Measurements from ENCODE around the gene PRDM16. TPM values are rescaled to one million over a fixed set of nuclear protein-coding genes. Genes with fewer than 3 reads are reported as not detected.

PRDM16 gene
- total and polyA plus RNA-seq, 4 donors, result 0.05 to 0.67 (median 0.19) TPM

GRCh38 chr1:3320246-3321152 is 251.5 kb downstream of the PRDM16 start (continued):
- TF ChIP-seq REST (IDR thresholded peaks at IDR 0.05) (no peak), RAD21 (IDR thresholded peaks at IDR 0.05) (no peak), YY1 (IDR thresholded peaks at IDR 0.05) (no peak), HNF4A (conservative IDR thresholded peaks at IDR 0.05) (peak; percentile 71 to 78), FOXA2 (IDR thresholded peaks at IDR 0.05) (no peak), HNF4G (IDR thresholded peaks at IDR 0.05) (peak; percentile 18), ATF3 (IDR thresholded peaks at IDR 0.05) (peak; percentile 54), RXRA (IDR thresholded peaks at IDR 0.05) (peak; percentile 59 to 72), NR2F2 (IDR thresholded peaks at IDR 0.05) (peak; percentile 78), GABPA (IDR thresholded peaks at IDR 0.05 in 1 of 2, conservative IDR thresholded peaks at IDR 0.05 in 1 of 2) (no peak), FOXA1 (IDR thresholded peaks at IDR 0.05) (no peak), JUND (IDR thresholded peaks at IDR 0.05) (peak in 1 of 2 donors; percentile 84), EGR1 (IDR thresholded peaks at IDR 0.05; ENCODE audit: low read depth in 2 of 2) (no peak)

- TF ChIP-seq SP1 (IDR thresholded peaks at IDR 0.05) (no peak), REST (IDR thresholded peaks at IDR 0.05) (no peak), RAD21 (IDR thresholded peaks at IDR 0.05) (no peak), FOXA1 (IDR thresholded peaks at IDR 0.05) (no peak), JUND (IDR thresholded peaks at IDR 0.05) (no peak), FOXA2 (IDR thresholded peaks at IDR 0.05) (no peak), HNF4G (IDR thresholded peaks at IDR 0.05) (no peak), RXRA (IDR thresholded peaks at IDR 0.05) (no peak), EGR1 (IDR thresholded peaks at IDR 0.05; ENCODE audit: low read depth in 2 of 2) (no peak), GABPA (IDR thresholded peaks at IDR 0.05 in 1 of 2, conservative IDR thresholded peaks at IDR 0.05 in 1 of 2) (no peak)
- TF ChIP-seq, protein P1, sequence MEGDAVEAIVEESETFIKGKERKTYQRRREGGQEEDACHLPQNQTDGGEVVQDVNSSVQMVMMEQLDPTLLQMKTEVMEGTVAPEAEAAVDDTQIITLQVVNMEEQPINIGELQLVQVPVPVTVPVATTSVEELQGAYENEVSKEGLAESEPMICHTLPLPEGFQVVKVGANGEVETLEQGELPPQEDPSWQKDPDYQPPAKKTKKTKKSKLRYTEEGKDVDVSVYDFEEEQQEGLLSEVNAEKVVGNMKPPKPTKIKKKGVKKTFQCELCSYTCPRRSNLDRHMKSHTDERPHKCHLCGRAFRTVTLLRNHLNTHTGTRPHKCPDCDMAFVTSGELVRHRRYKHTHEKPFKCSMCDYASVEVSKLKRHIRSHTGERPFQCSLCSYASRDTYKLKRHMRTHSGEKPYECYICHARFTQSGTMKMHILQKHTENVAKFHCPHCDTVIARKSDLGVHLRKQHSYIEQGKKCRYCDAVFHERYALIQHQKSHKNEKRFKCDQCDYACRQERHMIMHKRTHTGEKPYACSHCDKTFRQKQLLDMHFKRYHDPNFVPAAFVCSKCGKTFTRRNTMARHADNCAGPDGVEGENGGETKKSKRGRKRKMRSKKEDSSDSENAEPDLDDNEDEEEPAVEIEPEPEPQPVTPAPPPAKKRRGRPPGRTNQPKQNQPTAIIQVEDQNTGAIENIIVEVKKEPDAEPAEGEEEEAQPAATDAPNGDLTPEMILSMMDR (IDR thresholded peaks at IDR 0.05; ENCODE audit: low read depth, low read length, missing input control), result no peak
- TF ChIP-seq, protein P2, sequence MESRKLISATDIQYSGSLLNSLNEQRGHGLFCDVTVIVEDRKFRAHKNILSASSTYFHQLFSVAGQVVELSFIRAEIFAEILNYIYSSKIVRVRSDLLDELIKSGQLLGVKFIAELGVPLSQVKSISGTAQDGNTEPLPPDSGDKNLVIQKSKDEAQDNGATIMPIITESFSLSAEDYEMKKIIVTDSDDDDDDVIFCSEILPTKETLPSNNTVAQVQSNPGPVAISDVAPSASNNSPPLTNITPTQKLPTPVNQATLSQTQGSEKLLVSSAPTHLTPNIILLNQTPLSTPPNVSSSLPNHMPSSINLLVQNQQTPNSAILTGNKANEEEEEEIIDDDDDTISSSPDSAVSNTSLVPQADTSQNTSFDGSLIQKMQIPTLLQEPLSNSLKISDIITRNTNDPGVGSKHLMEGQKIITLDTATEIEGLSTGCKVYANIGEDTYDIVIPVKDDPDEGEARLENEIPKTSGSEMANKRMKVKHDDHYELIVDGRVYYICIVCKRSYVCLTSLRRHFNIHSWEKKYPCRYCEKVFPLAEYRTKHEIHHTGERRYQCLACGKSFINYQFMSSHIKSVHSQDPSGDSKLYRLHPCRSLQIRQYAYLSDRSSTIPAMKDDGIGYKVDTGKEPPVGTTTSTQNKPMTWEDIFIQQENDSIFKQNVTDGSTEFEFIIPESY (IDR thresholded peaks at IDR 0.05), result no peak
- Histone ChIP-seq H3K36me3 (ENCODE audit: control insufficient read depth in 4 of 4, insufficient read depth in 3 of 4, low read depth in 1 of 4, low read length in 3 of 4) (no peaks in the 10 kb centered on the region), H3K9ac (ENCODE audit: low read depth in 1 of 2, low read length in 2 of 2) (no peak overlapping the region), H3K27me3 (ENCODE audit: control insufficient read depth in 4 of 4, insufficient read depth in 4 of 4, low read length in 3 of 4) (peaks cover 0 to 2% (median 0%) of the 10 kb centered on the region in 4 donors), H3K9me3 (ENCODE audit: control insufficient read depth in 4 of 4, low read length in 3 of 4) (no peaks in the 10 kb centered on the region), H3K4me3 (ENCODE audit: low read depth in 1 of 3, low read length in 3 of 3) (no peak overlapping the region), H3K27ac (ENCODE audit: low read depth in 1 of 2, low read length in 2 of 2) (no peak overlapping the region), H3K4me1 (ENCODE audit: control insufficient read depth in 4 of 4, insufficient read depth in 4 of 4, low read length in 3 of 4) (peaks cover 3 to 11% (median 7%) of the 10 kb centered on the region in 4 donors)
- DNase-seq (ENCODE audit: low spot score), result no peak
- WGBS, result 77% methylated on average over 25 of the region's 25 CpGs
These were observed 252.8 kb downstream of the PRDM16 start for GRCh38 chr1:3321559-3322449.
